Measurements from ENCODE around the gene ITGA3.

Gene ITGA3

GRCh38 chr17:50056217-50056960, 479 bp downstream of the ITGA3 start:
- peak; percentile 74 for DNase-seq (ENCODE audit: low read depth, low spot score)
- H3K4me3 ChIP-seq (ENCODE audit: low read depth, low read length) = peak overlapping the region; percentile 66
- TF ChIP-seq CTCF (IDR thresholded peaks at IDR 0.05; ENCODE audit: low read depth, low read length) = peak; percentile 62
- in situ Hi-C loops (cut with HindIII; ENCODE audit: low sequenced_read_pairs) = no loop called here

GRCh38 chr17:50056961-50057330, 1.0 kb downstream of the ITGA3 start:
- H3K4me3 ChIP-seq (ENCODE audit: low read depth, low read length) = peak overlapping the region; percentile 66
- in situ Hi-C loops (cut with HindIII; ENCODE audit: low sequenced_read_pairs) = no loop called here
- peak; percentile 59 for DNase-seq (ENCODE audit: low read depth, low spot score)
- no peak for TF ChIP-seq CTCF (IDR thresholded peaks at IDR 0.05; ENCODE audit: low read depth, low read length)

GRCh38 chr17:50057521-50057991, 1.6 kb downstream of the ITGA3 start:
- peak overlapping the region; percentile 66 for H3K4me3 ChIP-seq (ENCODE audit: low read depth, low read length)
- TF ChIP-seq CTCF (IDR thresholded peaks at IDR 0.05; ENCODE audit: low read depth, low read length) = no peak
- no peak for DNase-seq (ENCODE audit: low read depth, low spot score)
- in situ Hi-C loops (cut with HindIII; ENCODE audit: low sequenced_read_pairs) = no loop called here

GRCh38 chr17:50058296-50058953, 2.5 kb downstream of the ITGA3 start:
- in situ Hi-C loops (cut with HindIII; ENCODE audit: low sequenced_read_pairs) = no loop called here
- TF ChIP-seq CTCF (IDR thresholded peaks at IDR 0.05; ENCODE audit: low read depth, low read length) = no peak
- H3K4me3 ChIP-seq (ENCODE audit: low read depth, low read length) = peak overlapping the region; percentile 24
- DNase-seq (ENCODE audit: low read depth, low spot score) = no peak

GRCh38 chr17:50059256-50059655, 3.3 kb downstream of the ITGA3 start:
- H3K4me3 ChIP-seq (ENCODE audit: low read depth, low read length) = no peak overlapping the region

GRCh38 chr17:50059759-50060273, 3.9 kb downstream of the ITGA3 start:
- TF ChIP-seq CTCF (IDR thresholded peaks at IDR 0.05; ENCODE audit: low read depth, low read length) = no peak
- no peak overlapping the region for H3K4me3 ChIP-seq (ENCODE audit: low read depth, low read length)
- in situ Hi-C loops (cut with HindIII; ENCODE audit: low sequenced_read_pairs) = no loop called here
- peak; percentile 57 for DNase-seq (ENCODE audit: low read depth, low spot score)

More at GRCh38 chr17:50059256-50059655, 3.3 kb downstream of the ITGA3 start:
- TF ChIP-seq CTCF (IDR thresholded peaks at IDR 0.05; ENCODE audit: low read depth, low read length) = no peak
- in situ Hi-C loops (cut with HindIII; ENCODE audit: low sequenced_read_pairs) = no loop called here
- no peak for DNase-seq (ENCODE audit: low read depth, low spot score)

Measured in astrocyte of the spinal cord (primary cell).